Natural killer cell (primary cell): ENCODE measurements around the gene HERC3. TPM values are rescaled to one million over a fixed set of nuclear protein-coding genes. Genes with fewer than 3 reads are reported as not detected.

Experiments used
- ATAC-seq, 3 donors: fragments of 150-1000 bp in 2 of 3; fragments of 200-7000 bp in 1 of 3; cut with Tn5 transposase; 1 replicate in 1 of 3; 2 replicates in 2 of 3; pipeline ENCODE4 v1.10.0; 2021; ENCODE audit warnings: mild to moderate bottlenecking in 2 of 3, moderate library complexity in 2 of 3
- DNase-seq, 2 donors: peaks; one replicate each; pipeline versions ENCODE4 v3.0.0 to v3.0.0-alpha.2; 2013 to 2021; ENCODE audit warnings: mixed read lengths in 1 of 2
- H3K27ac ChIP-seq: one replicate; pipeline ENCODE4 v1.5.1; 2013; ENCODE audit warnings: mild to moderate bottlenecking, low read length
- H3K27me3 ChIP-seq: one replicate; pipeline ENCODE4 v1.6.1; 2013; ENCODE audit warnings: low read length; ENCODE audit not compliant: control insufficient read depth, insufficient read depth
- H3K36me3 ChIP-seq: one replicate; pipeline ENCODE4 v1.6.1; 2013; ENCODE audit warnings: low read length; ENCODE audit not compliant: control insufficient read depth, insufficient read depth
- H3K4me1 ChIP-seq: one replicate; pipeline ENCODE4 v1.6.1; 2013; ENCODE audit warnings: low read length; ENCODE audit not compliant: control insufficient read depth, insufficient read depth
- H3K4me3 ChIP-seq: one replicate; pipeline ENCODE4 v1.5.1; 2013; ENCODE audit warnings: low read length
- H3K9me3 ChIP-seq: one replicate; pipeline ENCODE4 v1.6.1; 2013; ENCODE audit warnings: low read length; ENCODE audit not compliant: control insufficient read depth, insufficient read depth
- H3K27ac Mint-ChIP-seq, 2 donors: one replicate each; pipeline ENCODE4 v1.8.0; 2022; ENCODE audit warnings: mild to moderate bottlenecking in 2 of 2, mixed read lengths in 2 of 2, moderate library complexity in 1 of 2
- H3K27me3 Mint-ChIP-seq, 2 donors: one replicate each; pipeline ENCODE4 v1.8.0; 2022; ENCODE audit warnings: low read depth in 2 of 2, mixed read lengths in 2 of 2
- H3K36me3 Mint-ChIP-seq: one replicate; pipeline ENCODE4 v1.8.0; 2022; ENCODE audit warnings: mixed read lengths
- H3K4me1 Mint-ChIP-seq, 2 donors: one replicate each; pipeline ENCODE4 v1.8.0; 2022; ENCODE audit warnings: mixed read lengths in 2 of 2
- H3K4me3 Mint-ChIP-seq: one replicate; pipeline ENCODE4 v1.8.0; 2022; ENCODE audit warnings: mild to moderate bottlenecking, moderate library complexity, mixed read lengths
- H3K9me3 Mint-ChIP-seq, 2 donors: one replicate each; pipeline ENCODE4 v1.8.0; 2022; ENCODE audit warnings: mixed read lengths in 2 of 2
- CTCF ChIP-seq: fragments of 200-600 bp; IDR thresholded peaks from one replicate; pipeline ENCODE4 v1.8.0; 2022; ENCODE audit warnings: antibody characterized with exemption
- WGBS: methylation state at CpG from one replicate; pipeline ENCODE4 v1.1.7; 2013; ENCODE audit warnings: missing lambda C conversion rate; ENCODE audit not compliant: insufficient coverage; 5-methylcytosine and 5-hydroxymethylcytosine counted together
- intact Hi-C: fragments of 100-400 bp; cut with micrococcal nuclease; formaldehyde crosslinking; loops from one replicate; pipeline ENCODE4 v1.14.2; 2022
- total RNA-seq, 4 donors: library from RNA; stranded (reverse); fragments of 120-200 nt in 1 of 4; gene quantifications; one replicate each; pipeline versions ENCODE4 v1.2.3 to v1.2.4, GENCODE V29; 2013 to 2022

The HERC3 gene
- total RNA-seq, 3 donors from 2014 or later (not counting 1 experiment from before 2014, with no cell fraction given): 59.1 to 85.0 (median 61.9) TPM

- H3K4me1 ChIP-seq: no peaks in the 10 kb centered on the region
- TF ChIP-seq CTCF: no peak
- H3K36me3 ChIP-seq: peaks cover 6% of the 10 kb centered on the region
- H3K4me3 ChIP-seq: no peak overlapping the region
- WGBS: 86% methylated on average over 3 of the region's 3 CpGs
- Mint-ChIP-seq H3K27ac (no peak overlapping the region), H3K9me3 (peaks cover 0 to 3% of the 10 kb centered on the region in 2 donors), H3K4me1 (peaks cover 39 to 50% of the 10 kb centered on the region in 2 donors), H3K27me3 (no peaks in the 10 kb centered on the region), H3K4me3 (no peak overlapping the region), H3K36me3 (peaks cover 2% of the 10 kb centered on the region)
- intact Hi-C loops: no loop called here
- H3K27me3 ChIP-seq: no peaks in the 10 kb centered on the region
- H3K9me3 ChIP-seq: no peaks in the 10 kb centered on the region
- no peak overlapping the region for H3K27ac ChIP-seq
- ATAC-seq (no peak), DNase-seq (no peak)
These were observed 26.7 kb downstream of the HERC3 start for GRCh38 chr4:88618782-88619485.

GRCh38 chr4:88619971-88620370 is 27.7 kb downstream of the HERC3 start:
- TF ChIP-seq CTCF: no peak
- H3K4me3 ChIP-seq: no peak overlapping the region
- no CpG with 5 or more reads among the region's 1 CpG for WGBS
- H3K27me3 Mint-ChIP-seq: no peaks in the 10 kb centered on the region
- peaks cover 2 to 3% of the 10 kb centered on the region in 2 donors for H3K9me3 Mint-ChIP-seq
- no peak for DNase-seq
- intact Hi-C loops: no loop called here
- H3K27ac ChIP-seq: no peak overlapping the region
- H3K27me3 ChIP-seq: no peaks in the 10 kb centered on the region
- H3K36me3 ChIP-seq: peaks cover 9% of the 10 kb centered on the region
- H3K9me3 ChIP-seq: no peaks in the 10 kb centered on the region
- no peak overlapping the region for H3K27ac Mint-ChIP-seq
- peaks cover 31 to 45% of the 10 kb centered on the region in 2 donors for H3K4me1 Mint-ChIP-seq
- H3K36me3 Mint-ChIP-seq: peaks cover 9% of the 10 kb centered on the region
- H3K4me3 Mint-ChIP-seq: no peak overlapping the region
- no peaks in the 10 kb centered on the region for H3K4me1 ChIP-seq
- ATAC-seq: no peak

- peaks cover 31 to 38% of the 10 kb centered on the region in 2 donors for H3K4me1 Mint-ChIP-seq
- no peak overlapping the region for H3K27ac ChIP-seq
- H3K36me3 ChIP-seq: peaks cover 3% of the 10 kb centered on the region
- H3K4me1 ChIP-seq: no peaks in the 10 kb centered on the region
- H3K27me3 ChIP-seq: no peaks in the 10 kb centered on the region
- no peaks in the 10 kb centered on the region for H3K9me3 ChIP-seq
- H3K9me3 Mint-ChIP-seq: peaks cover 2 to 3% of the 10 kb centered on the region in 2 donors
- no peak for TF ChIP-seq CTCF
- intact Hi-C loops: no loop called here
- ATAC-seq (no peak), DNase-seq (no peak)
- H3K27me3 Mint-ChIP-seq: no peaks in the 10 kb centered on the region
- no peak overlapping the region for H3K4me3 Mint-ChIP-seq
- H3K27ac Mint-ChIP-seq: no peak overlapping the region
- no peak overlapping the region for H3K4me3 ChIP-seq
- 78% methylated on average over 1 of the region's 2 CpGs for WGBS
- peaks cover 9% of the 10 kb centered on the region for H3K36me3 Mint-ChIP-seq
These were observed 29.6 kb downstream of the HERC3 start for GRCh38 chr4:88621763-88622327.
